ENCODE measurements around the gene MTUS2.
A peak's percentile ranks its signal among the peaks of the same experiment; 100 is the strongest.
"Not testable (repeated sequence)": the region's sequence is repeated elsewhere in the genome, so short reads cannot be mapped to it uniquely, and the experiment has no call there.

Gene MTUS2

DNA sequence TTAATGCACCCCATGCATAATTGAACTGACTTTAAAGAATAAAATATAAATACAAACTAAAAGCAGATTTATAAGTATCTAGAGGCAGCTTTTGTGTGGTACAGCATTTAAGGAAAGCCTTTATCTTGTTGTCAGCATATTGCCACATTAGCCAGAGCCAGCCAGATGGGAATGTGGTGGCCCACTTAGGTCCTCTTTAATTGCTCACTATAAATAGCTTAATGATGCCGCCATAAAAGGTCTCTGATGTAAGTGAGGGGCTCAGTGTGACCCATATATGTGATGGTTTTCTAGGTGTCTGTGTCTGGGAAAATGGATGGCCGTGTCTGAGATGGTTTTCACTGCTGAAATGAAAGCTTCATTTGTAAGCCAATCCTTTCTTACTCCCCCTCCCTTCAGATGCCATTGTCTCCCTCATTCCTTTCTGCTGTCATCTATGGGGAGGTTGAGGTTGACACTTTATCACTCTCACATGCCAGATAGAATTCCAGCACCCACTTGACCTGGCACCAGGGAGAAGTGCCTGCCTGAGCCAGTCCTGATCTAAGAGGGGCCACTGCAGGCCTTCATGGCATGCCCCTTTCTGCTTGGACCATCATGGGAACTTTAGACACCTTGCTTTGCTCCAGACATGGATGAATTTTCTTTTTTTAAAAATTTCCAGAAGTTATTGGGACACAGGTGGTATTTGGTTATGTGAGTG lies 135.3 kb downstream of the MTUS2 start:
- DNase-seq = no peak

DNA sequence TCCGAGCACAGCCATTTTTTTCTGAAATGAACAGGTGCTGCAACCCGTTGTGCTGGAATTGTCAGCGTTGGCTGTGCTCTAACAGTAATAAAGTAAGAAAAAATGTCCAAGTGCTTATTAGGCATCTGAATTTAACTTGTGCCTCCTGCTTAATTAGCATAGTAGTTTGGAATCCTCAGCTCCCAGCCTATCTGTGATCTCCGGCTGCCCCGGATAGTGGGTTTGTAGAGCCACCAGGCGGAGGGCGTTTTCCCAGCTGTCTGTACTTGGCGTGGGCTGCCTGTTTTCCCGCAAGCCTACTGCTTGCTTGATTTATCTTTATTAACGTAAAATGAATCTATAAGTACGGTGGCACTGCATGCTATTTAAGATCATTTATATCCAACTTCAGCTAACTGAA lies 137.9 kb downstream of the MTUS2 start:
- DNase-seq = no peak

DNA sequence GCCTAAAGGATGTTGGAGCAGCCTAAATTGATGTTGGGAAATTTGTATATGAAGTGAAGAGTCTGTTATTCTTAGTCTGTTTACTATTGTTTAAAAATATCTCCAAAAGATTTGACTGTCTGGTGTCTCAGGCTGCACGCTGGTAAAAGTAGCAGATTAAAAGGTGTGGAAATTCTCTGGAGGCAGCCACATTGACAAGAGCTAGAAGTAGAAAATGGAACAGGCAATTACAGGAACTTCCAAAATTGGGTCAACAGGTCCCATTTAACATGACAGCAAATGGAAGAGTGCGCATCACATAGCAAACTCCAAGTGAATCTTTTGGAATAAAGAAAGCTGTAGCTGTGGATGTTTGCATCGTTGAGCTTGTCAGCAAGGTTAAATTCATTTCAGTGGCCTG lies 138.3 kb downstream of the MTUS2 start:
- no peak for DNase-seq

DNA sequence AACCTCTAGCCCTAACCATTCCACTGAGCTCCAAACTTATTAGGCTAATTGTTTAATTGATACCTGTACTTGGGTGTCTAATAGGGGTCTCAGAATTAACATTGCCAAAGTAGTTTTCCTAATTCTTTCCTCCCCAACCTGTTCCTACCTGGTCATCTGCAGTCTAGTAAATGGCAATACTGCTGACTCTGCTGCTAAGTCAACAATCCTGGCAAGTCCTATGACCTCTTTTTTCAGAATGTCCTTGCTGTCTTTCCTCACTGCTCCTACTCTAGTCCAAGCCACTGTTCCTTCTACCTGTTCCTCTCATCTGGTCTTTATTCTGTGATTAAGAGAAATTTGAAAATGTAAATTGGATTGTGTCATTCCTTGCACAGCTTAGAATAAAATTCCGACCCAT lies 143.9 kb downstream of the MTUS2 start:
- no peak for DNase-seq

DNA sequence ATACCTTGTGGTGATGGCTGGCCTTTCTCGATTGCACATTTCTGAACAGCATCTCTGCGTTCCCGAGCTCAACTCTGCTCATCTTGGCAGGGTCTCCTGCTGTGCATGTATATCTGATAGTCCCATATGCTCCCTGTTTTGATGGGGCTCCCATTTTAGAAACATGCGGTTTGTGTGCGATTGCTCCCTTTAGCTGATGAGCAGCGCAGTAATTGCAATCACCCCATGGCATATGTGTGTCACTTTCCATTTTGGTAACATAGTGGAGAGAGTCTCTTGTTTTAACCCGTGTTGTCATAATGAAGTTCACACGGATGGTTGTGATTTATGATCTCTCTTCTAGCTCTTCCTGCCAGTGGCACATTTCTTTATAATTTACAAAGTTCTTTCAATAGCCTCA lies 144.7 kb downstream of the MTUS2 start:
- DNase-seq = no peak

DNA sequence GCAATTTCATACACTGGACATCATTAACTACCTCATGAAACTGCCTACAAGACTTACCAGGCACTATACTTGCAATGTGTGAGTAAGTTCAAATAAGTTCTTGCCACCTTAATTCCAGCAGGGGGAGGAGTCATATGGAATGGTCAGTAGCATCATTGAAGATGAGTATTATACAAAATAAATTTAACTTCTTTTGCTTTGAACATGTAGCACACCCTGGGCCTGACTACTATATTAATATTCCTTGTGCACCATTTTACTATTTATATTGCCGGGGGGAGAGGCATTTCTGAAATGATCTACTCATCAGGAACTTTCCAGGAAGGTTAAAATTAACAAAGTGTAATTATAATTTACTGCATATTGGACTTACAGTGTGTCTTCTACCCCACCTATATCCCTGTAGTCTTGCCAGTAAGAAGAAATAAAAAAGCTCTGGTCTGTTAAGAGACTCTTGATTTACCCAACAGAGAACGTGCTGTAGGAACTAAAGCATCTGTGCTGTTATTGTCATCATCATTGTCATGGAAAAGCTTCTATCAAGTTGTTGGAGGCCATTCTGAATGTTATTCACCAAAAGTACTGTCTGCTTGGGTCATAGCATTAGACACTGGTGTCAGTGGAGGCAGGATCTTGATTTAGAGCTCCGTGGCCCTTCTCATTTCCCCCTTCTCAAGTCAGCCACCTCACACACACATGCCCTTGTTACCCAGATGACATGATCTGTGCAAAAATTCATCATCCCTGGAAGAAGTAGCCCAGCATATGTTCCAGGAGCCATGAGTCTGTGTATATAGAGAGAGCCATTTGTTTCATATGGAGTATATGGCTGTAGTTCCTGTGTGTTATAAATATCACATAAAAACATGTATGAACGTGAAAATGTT lies 147.1 kb downstream of the MTUS2 start:
- DNase-seq = no peak

DNA sequence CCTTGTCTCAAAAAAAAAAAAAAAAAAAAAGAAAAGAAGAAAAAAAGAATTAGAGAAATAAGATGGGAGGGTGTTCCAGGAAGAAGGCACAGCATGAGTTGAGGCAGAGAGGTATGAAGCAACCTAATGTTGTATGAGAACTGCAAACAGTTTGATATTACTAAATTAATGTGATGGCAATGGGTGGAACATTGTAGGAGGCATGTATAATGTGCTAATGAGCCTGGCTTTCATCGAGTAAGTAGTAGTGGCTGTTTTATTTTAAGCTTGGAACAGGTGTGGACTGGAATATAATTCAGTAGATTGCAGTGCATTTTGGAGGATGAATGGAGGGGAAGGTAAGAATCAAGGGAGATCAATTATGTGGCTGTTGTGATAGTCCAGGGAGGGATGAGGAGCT lies 156.1 kb downstream of the MTUS2 start:
- peak in 1 of 56 donors; percentile 23 for DNase-seq

DNA sequence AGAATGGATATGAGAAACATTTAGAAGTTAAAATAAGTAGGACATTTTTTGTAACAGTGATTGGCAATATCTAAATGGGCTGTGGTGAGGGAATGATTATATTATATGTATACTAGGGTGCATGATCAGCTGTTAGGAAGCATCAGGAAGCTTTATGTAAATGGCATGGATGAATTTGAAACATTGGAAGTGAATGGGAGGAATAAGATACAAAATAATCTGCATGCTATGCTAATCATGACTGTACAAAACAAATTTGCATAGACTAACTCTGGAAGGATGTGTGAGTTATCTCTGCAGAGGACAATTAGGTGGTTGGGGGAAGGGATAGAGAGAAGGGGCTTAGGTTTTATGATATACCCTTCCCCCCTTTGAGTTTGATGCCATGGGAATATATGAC lies 156.5 kb downstream of the MTUS2 start:
- DNase-seq = no peak

DNA sequence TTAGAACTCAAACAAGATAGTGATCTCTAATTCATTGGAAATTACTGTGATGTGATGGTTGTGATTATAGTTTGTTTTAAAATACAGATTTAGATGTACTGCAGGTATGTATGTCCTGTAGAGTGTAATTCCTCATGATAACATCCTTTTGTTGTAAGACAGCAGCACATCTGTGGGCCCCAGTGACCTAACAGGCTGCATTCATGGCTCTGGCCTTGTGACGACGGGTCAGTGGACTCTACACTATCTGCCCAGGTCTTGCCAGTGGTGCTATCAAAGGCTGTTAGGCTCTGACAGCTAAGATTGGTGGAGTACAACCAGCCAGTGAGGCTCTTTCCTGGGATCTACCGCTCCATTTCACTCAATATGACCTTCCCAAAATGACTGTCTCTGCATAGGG lies 158.4 kb downstream of the MTUS2 start:
- DNase-seq = no peak

DNA sequence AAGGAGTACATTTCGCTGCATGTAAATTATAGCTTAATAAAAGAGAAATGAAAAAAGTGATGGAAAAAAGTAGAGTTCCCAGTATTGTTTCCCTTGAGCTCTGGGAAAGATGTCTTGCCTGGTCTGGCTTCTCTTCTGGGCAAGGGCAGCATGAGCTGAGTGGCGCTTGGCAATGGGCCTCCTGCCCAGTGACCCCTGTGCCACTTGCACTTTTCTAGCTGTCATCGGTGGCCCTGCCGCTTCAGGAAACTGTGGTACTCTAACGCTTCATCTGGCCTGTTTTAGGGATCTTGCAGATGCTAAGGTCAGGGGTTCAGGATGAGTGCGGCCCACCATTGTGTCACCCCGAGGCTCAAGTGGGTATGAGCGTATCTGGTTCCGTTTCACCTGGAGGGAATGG lies 161.4 kb downstream of the MTUS2 start:
- no peak for DNase-seq

DNA sequence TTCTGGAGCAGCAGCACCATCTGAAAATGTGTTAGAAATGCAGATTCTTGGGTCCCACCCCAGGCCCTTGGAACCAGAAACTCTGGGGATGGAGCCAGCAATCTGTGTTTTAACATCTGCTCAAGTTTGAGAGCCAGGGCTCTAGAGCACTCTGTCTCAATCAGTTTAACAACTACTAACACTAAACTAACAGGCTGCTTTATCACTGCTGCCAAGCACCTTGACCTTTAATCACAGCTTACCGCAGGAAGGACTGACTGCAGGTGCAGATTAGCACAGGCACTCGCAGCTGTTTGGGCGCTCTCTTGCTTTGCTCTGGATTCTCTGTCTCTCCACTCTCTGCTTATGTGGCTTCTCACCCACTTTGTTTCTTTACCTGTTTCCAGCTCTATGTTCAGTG lies 163.5 kb downstream of the MTUS2 start:
- no peak for DNase-seq

DNA sequence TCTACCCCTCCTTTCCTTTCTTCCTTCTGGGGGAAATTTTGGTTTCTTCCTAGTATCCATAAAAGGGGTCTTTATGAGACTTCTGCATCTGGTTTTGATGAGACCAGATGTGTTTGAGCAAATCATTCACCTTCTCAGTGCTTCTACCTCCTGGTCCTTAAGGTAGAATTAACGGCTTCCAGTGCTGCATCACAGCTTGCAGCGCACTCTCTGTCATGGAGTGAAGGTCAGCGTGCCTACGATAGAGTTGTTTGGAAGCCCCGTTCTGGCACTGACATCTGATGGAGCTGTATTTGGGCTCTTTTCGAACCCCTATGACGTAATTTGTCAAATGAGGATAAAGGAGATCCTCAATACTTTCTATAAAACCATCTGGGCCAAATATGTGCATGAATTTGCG lies 164.2 kb downstream of the MTUS2 start:
- no peak for DNase-seq

DNA sequence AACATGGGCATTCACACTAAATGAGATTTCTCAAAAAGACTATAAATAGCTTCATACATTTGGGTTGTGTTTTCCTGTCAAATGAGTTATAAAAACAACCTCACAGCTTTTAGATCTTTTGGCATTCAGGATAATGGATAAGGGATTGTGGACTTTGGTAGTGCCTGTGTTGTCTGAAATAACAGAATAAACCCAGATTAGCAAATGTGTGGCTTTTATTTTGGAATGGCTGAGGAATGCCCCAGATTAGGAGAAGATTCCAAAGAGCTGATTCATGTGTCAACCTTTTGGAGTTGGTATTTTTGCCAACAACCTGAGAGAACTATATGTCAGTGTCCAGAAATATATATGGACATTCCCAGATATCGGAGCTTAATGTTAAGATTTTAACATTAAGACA lies 164.7 kb downstream of the MTUS2 start:
- DNase-seq = no peak

DNA sequence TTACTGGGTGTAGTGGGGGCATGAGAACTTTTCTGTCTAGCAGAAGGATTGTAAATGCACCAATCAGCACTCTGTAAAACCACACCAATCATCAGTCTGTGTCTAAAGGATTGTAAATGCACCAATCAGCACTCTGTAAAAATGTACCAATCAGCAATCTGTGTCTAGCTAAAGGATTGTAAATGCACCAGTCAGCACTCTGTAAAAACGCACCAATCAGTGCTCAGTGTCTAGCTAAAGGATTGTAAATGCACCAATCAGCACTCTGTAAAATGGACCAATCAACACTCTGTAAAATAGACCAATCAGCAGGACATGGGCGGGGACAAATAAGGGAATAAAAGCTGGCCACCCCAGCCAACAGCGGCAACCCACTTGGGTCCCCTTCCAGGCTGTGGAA lies 170.2 kb downstream of the MTUS2 start:
- not testable (repeated sequence) for DNase-seq

DNA sequence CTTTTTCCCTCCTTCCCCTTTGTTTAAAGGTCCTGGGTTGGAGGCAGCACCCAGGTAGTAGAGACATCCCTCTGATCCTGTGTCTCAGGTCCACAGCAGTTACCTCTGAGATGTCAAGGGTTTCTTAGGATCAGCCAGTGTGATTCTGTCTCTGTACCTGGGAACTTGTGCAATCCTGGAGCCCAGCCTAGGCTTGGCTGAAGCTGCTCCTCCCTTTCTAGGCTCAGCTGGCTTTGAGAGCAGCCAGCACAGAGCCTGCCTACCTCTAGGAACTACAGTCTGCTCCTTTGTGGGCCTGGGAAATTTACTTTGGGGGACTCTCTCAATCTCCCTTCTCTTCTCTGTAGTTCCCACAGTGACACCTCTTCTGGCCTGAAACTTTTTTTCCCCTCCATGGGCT lies 171.6 kb downstream of the MTUS2 start:
- DNase-seq = no peak

DNA sequence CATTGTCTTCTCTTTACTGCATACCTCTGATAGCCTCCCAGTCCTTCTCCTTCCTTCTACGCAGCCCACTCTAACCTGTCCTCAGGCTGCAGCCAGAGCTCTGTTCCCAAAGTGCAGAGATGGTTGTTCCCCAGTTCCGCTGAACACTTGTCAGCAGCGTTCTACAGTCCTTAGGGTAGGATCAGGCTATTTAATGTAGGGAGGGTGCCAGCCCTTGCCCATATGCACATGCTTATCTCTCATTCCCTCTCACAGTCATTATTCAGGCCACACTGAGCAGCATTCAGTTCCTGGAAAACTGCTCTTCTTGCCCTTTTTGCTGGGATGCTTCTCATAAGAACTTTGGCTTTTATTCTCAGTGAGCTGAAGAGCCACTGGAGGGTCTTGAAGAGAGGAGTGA lies 180.7 kb downstream of the MTUS2 start:
- DNase-seq = no peak

DNA sequence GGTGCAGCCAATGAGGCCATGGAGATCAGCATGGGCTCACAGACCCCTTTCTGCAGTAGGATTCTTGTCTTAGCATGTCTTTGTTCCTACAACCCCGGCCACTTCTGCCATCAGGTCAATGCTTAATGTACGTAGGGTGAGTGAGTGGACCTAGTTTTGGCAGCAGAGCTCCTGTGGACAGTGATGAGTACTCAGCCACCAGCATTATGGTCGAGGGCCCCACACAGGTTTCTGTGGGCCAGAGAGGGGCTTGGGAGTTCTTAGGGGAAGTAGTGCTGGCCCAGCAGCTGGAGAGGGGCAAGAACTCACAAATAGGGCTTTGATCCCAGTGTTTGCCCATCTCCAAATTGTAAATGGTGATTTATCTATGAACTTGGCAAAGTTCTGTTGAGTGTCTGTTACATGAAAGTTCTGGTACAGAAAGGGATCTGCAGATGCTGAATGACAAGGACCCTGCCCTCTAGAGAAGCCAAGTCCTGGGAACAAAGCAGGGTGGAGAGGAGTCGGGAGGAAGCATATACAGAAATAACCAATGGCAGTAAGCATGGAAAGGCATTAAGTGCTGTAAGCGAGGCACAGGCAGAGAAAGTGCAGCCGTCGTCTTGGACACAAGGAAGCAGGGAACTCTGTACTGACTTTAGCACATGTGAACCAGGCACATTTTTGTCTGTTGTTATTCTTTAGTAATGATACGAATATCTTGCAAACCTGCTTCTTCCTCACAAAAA lies 185.1 kb downstream of the MTUS2 start:
- no peak for DNase-seq

DNA sequence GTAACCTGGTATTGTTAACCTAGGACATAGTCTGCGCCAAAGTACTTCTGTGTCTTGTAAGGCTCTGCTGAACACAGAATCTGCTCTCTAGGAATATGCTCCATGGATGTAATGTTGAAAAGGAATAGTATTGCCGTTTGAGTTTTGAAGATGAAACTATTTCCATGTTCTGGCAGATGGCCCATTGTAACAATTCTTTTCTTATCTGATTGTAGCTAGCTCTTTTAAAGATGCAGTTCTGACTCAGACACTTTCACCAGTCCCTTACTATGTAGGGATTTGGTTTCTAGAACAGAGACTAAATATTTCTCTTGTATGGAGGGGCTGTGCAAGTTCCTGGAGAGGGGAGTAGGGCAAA lies 185.6 kb downstream of the MTUS2 start:
- no peak for DNase-seq

DNA sequence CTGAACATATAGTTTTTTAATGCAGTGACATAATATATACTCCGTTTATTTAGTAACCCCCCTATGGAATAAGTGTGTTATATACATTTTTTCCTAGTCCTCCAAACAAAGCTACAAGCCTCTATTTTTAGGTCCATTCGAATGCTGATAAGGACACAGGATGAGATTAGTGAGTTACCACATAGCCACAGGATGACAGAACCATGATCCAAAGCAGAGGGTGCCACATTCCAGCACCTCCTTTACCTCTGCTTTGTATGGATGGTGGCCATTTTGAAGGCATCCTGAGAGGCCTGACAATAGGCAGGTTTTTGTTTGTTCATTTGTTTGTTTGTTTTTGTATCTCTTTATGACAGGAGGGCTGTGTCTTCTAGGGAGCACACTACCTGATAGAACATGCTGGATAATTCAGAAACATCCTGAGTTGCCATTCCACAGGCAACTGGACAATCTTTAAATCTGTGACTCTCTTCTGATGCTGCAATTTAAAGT lies 186.3 kb downstream of the MTUS2 start:
- DNase-seq = no peak

DNA sequence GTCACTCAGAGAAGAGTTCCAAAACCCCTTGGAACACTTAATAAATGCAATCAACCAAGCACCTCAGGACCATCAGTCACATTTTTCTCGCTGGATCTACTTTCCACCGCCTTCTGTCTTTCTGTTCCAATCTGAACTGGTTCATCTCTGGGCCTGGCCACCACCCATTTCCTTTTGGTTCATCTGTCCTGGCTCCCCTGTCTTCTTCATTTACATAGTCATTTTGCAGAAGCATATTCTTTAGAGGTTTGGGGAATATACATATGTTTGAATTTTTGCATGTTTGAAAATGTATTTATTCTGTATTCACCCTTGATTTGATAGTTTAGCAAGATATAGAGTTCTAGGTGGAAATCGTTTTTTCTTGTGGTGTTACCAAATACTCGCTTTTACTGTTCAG lies 188.2 kb downstream of the MTUS2 start:
- DNase-seq = no peak

DNA sequence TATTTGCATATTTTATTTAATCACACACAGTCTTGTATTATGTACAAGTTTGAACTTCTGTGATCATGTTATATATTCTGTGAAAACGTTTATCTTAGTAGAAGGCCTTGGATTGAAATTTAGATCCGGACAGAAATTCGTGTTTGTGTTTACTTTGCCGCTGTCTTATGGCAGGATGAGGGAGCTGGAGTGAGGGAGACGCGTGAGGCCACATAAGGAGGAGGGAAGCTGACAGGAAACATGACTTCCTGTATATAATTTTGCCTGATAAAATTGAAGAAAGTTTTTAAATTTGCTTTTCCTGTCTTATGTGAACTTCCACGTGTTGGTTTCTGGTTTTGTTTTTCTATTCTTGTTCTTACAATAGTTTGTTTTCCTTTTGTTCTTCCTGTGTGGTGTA lies 200.2 kb downstream of the MTUS2 start:
- DNase-seq = no peak

DNA sequence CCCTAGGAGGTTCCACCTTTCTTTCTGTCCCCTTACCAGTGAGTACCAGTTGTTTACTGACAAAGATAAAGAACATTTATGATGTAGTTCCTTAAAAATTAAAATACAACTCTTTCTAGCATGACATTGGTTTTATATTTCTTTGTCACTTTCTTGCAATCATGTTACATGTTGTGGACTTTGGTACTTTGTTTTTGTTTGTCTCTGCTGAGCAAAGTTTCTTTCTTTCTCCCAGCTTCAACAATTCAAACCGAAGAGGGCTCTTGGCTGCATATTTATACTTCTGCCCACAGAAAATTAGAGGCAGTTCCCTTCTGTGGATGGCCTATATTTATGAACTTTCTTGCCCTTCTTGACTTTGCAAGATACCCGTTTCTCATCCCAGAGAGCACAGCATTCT lies 201.2 kb downstream of the MTUS2 start:
- no peak for DNase-seq

Measured in nucleus accumbens (tissue), 56 donors.